HG03521 (cell line): ENCODE measurements around the gene EXTL1.
A peak's percentile ranks its signal among the peaks of the same experiment; 100 is the strongest.

Experiments used
- ATAC-seq: cut with Tn5 transposase; IDR thresholded peaks from one replicate; pipeline ENCODE4 v1.9.1; 2021; ENCODE audit warnings: mild to moderate bottlenecking, moderate library complexity; ENCODE audit not compliant: unreplicated experiment

The EXTL1 gene

GRCh38 chr1:26023826-26024225, 2.3 kb downstream of the EXTL1 start:
- no peak for ATAC-seq

- ATAC-seq, result no peak
These were observed 3.5 kb downstream of the EXTL1 start for GRCh38 chr1:26025060-26025459.

DNA sequence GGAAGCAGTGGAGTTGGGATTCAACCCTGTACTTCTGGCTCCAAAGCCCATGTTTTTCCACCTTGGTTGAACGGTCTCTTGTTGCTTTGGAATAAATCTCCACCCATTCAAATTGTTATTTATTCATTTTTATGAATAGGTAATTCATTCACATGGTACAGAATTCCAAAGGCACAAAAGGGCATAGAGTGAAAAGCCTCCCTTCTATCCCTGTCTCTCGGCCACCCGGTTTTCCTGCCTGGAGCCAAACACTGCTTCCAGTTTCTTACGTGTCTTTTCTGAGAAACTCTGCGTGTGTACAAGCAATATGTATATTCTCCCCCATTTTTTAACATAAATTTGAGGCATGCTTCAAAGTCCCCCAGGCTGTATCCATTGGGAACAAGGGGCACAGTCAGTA, 3.9 kb downstream of the EXTL1 start:
- no peak for ATAC-seq

GRCh38 chr1:26027716-26028489, 6.3 kb downstream of the EXTL1 start:
- ATAC-seq, result no peak

DNA sequence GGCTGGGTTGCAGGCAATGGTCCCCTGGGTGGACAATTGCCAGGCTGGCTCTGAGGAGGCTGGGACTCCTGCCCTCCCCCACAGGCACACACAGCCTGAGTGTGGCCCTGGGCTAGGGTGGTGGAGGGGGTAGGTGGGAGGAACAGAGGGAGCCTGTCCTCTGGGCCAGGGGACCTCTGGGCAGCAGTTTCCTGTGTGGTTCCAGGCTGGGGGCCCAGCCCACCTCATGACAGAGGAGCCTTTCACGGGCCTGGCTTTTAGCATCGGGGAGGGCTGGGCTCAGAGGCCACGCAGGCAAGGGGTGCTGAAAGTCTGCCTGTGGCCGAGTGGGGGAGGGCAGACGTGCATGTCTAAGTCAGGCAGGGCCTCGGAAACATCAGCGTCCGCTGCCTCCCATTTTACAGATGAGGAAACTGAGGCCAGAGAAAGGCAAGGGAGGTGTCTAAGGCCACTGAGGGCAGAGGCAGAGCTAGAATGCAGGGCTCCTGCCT, 7.0 kb downstream of the EXTL1 start:
- ATAC-seq, result no peak

DNA sequence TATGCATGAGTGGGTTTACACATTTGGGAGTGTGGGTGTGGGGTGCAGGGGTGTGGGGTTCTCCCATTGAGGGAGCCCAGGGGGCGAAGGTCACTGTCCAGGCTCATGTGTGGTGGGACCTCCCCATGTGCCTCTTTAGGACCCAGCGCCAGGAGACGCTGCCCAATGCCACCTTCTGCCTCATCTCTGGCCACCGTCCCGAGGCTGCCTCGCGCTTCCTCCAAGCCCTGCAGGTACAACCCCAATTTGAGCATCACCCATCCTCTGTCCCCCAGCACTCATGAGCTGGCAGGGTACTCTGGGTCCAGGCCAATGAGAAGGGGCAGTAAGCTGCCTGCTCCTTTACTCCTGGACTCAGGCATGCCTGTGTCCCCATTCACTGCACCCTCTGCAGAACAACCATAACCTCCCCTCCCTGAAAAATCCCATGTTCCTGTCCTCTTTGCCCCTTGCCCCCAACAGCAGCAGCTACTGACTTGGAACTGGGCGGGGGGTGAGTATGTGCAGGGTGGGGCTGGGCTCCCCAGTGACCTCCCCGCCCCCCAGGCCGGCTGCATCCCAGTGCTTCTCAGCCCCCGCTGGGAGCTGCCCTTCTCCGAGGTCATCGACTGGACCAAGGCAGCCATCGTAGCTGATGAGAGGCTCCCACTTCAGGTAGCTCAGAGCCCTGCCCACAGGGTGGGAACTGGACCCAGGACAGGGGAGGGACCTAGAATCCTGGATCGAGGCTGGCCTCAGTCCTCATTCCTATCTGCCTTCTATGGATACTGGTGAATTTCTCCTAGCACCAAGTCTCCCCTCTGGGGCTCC, 7.7 kb downstream of the EXTL1 start:
- no peak for ATAC-seq

- no peak for ATAC-seq
These were observed 8.4 kb downstream of the EXTL1 start for GRCh38 chr1:26029864-26030481.

DNA sequence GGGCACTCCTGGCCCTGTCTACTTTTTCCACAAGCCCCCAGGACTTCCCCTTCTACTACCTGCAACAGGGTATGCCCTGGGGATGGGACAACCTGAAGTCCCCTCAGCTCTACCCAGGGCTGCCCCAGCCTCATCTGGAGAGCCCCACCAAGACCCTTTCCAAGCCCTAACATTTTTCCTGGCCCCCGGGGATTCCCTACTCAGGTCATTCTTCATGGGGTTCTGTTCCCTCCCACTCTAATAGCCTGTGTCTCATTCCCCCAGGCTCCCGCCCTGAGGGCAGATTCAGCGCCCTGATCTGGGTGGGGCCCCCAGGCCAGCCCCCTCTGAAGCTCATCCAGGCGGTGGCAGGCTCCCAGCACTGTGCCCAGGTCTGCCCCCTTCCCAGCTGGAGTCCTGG, 9.6 kb downstream of the EXTL1 start:
- ATAC-seq, result no peak

DNA sequence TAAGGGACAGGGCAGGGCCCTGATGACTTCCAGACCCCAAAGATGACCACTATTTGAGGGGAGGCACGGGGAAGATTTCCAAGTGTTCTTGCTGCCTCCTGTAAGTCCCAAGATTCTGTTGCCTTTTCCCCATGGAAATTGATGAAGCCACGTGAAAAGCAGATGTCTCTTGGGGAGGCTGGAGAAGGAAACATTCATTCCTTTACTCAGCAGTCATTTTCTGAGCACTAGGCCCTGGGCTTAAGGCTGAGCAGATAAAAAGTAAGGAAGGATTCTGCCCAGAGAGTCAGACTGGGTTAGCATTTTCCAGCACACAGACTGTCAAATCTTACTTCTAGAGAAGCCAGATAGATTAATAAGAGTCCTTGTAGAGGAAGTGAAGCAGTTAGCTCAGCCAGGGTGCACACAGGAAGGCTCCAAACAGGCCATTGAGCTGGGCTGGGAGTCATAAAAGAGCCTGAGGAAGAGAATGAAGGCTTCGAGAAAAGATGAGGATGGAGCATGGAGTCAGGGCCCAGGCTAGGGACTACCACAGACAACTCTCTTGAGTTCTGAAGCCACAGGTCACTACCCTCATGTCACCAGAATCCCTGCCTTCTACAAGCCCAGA, 10.1 kb downstream of the EXTL1 start:
- no peak for ATAC-seq

- no peak for ATAC-seq
These were observed 11.2 kb downstream of the EXTL1 start for GRCh38 chr1:26032656-26033357.

DNA sequence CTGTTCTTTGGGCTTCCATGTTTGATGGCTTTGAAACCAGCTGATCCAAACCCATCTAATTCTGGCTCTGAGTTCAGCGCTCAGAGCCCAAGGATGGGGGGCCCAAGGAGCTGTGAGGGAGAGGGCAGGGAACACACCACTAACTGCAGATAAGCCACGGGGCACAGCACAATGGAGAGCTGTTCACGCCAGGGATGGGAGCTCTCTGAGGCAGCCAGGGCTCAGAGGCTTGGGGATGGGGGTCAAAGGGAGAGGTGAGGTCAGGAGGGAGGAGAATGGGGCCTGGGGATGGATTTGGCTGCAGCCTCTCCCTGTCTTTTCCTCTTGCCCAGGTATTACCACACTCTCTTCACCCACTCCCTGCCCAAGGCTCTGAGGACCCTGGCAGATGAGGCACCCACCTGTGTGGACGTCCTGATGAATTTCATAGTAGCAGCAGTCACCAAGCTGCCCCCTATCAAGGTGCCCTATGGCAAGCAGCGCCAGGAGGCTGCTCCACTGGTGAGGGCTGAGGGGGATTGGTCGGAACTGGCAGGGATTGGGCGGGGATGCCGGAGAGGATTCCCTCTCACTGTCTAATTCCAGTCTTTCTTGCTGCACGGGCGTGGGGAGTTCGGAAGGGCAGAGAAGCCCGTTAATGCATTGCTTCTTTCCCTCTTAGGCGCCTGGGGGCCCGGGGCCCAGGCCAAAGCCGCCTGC, 13.1 kb downstream of the EXTL1 start:
- ATAC-seq, result no peak

- ATAC-seq, result peak; percentile 77
These were observed 13.8 kb downstream of the EXTL1 start for GRCh38 chr1:26035203-26035958.

DNA sequence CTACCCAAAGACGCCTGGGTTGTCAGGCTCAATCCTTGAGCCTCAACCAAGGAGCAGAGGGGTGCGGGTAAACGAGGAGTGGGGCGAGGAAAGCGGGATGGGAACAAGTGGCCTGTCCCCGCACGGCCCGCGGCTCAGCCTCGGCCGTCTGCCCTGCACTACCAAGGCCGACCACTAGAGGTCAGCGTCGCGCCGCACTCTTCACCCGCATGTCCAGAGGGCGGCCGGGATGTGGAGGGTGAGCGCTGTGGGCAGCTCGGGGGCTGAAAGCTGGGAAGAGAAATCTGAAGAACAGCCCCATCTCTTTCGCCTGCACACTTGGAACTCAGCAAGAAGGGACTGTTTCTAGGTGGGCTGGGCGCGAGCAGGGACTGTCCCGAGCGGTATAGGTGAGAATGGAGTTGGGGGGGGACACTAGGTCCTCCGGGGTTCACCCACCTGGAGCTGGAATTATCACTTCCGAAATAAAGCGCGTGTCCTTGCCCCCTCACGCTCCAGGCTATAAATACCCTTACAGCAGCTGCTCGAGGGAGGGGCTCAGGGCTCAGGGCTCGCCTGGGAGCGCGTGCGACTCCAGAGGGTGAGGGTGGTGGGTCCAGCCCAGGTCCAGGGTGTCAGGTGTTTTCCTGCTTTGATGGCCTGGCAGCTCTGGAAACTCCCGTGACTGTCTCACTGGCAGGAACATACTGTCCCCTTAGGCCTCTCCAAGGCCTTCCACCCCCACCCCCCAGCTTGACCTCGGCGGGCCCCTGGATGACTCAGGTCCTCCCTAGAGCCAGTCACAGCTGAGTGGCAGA, 14.6 kb downstream of the EXTL1 start:
- peak; percentile 58 for ATAC-seq

- no peak for ATAC-seq
These were observed 15.2 kb downstream of the EXTL1 start for GRCh38 chr1:26036756-26037281.

GRCh38 chr1:26037904-26038303, 16.3 kb downstream of the EXTL1 start:
- no peak for ATAC-seq

DNA sequence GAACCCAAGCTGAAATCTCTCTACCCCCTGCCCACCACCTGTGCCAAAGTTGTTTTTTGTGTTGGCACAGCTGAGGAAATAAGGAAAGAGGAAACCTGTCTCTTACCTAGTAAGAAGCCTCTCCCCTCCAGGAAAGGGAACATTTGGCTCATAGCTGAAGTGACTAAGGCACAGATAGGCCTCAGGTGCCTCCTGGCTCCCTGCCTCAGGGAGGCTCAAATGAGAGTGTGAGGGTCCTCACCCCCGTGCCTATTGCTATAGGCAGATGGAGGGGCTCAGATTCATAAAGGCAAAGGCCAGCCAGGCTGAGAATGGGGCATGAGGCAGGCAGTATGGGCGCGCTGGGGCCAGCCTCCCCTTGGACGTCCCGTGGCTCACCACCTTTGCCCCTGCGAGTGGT, 16.9 kb downstream of the EXTL1 start:
- ATAC-seq, result no peak

- no peak for ATAC-seq
These were observed 17.3 kb downstream of the EXTL1 start for GRCh38 chr1:26038904-26039303.

DNA sequence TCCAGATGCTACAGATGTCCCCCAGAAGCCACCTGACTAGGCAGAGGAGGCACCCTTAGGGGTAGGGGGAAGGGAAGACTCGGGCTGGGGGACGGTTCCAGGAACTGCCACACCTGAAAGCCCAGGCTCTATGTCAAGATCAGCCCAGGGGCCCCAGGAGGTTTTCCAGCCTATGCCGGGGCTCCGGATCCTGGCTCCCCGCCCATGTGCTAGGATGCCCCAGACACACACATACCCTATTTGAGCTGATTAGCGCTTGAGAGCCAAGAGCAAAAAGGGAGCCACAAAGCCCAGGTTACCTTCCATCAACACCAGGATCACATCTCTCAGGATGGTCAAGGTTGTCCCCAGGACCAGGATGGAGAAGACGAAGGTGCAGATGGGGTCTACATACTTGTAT, 19.8 kb downstream of the EXTL1 start:
- no peak for ATAC-seq
